Measurements from ENCODE around the gene PWP2.
"Not testable (repeated sequence)": the region's sequence is repeated elsewhere in the genome, so short reads cannot be mapped to it uniquely, and the experiment has no call there.

PWP2 gene

DNA sequence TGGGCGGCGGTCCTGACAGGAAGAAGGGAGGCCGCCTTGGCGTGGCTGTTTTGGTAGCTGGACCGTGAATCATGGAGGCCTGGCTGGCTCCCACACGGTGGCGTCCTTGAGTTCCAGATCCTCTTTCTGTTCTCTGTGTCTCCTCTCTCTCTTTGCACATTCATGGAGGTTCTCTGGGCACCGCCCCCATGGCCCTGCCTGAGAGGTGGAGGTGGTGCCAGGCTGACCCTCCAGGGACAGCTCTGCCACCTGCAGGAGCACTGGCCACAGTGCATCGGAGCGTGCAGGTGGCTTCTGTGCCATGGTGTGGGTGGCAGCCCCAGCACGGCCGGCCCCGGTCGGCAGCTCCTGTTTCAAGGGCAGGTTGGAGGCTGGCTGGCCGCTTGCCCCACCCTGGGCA, 30.8 kb downstream of the PWP2 start:
- not testable (repeated sequence) for DNase-seq (ENCODE audit: low read depth)

DNA sequence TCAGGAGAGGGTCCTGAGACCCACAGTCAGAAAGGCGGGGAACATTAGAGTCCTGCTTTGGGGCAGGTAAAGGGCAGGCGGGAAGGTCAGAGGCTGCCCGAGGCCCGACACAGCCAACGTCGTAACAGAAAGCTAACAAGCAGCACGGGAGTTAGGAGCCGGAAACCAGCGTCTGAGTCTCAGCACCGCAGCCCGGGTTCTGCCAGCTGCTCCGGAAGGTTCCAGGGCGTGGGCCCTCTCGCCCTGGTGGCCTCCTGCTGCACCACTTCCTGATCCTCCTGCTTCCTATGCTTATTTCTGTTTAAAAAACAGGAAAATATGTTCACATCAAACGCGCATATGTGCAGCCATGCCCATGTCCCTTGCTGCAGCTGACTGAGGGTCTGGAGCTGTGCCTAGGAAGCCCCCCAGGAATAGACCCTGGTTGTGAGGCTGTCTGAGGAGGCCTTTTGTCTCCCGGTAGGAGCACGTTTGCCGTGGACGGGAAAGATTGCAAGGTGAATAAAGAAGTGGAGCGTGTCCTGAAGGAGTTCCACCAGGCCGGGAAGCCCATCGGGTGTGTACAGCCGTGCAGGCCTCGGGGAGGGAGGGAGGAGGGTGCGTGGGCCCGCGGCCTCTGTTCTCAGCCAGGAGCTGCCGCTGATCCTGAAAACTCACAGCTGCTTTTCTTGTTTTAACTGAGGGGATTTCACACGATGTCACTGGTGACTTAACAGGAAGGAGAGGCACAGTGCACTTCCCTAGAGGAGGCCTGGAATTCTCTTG, 32.8 kb downstream of the PWP2 start:
- DNase-seq (ENCODE audit: low read depth) = not testable (repeated sequence)

DNA sequence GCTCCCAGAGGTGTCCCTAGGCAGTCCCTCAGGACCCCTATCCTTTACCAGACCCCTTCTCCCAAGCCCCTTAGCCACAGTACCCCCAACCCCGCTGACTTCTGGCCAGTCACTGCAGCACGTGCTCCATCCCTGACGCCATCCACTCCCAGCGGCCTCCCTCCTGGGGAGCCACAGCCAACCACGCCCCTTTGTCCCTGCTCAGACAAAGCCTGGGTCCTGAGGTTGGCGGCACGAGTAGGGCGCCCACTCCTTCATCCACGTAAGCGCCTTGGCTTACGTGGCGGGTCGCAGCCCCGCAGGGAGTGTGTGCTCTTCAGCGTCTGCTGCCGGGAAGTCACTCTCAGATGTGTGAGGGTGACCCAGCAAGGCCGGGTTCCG, 33.3 kb downstream of the PWP2 start:
- not testable (repeated sequence) for DNase-seq (ENCODE audit: low read depth)

DNA sequence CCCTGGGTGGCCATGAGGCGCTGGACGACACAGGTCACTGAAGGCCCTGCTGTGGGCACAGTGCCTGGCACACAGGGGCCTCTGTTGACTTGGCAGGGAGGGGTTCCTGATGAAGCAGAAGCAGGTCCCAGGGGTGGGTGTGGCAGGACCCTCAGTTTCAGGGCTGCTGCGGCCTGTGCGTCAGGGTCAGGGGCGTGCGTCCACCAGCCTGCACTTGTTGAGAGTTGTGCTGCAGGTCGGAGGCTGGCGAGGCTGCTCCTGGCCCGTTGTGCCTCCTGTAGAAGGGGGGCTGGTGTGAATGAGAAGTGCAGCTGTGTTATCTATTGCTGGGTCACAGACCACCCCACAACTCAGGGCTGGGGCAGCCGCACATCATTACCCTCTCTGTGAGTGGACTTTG, 35.3 kb downstream of the PWP2 start:
- DNase-seq (ENCODE audit: low read depth) = not testable (repeated sequence)

DNA sequence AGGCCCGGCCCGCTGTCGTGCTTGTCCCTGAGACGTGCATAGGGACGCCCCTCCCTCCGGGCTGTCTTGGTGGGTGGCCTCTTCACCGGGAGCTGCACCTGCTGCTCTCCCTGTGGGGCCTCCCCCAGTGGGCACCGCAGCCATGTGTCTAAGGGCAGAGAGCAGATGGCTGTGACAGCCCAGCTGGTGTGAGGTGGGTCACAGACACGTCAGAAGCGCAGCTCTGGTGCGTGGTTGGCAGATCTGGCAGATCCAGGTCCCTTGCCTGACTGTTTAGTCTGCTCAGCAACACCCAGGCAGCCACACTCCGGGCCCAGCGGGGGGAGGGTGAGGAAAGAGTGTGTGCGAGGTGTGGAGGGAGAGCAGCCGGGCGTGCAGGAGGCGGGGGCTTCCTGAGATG, 36.2 kb downstream of the PWP2 start:
- not testable (repeated sequence) for DNase-seq (ENCODE audit: low read depth)

DNA sequence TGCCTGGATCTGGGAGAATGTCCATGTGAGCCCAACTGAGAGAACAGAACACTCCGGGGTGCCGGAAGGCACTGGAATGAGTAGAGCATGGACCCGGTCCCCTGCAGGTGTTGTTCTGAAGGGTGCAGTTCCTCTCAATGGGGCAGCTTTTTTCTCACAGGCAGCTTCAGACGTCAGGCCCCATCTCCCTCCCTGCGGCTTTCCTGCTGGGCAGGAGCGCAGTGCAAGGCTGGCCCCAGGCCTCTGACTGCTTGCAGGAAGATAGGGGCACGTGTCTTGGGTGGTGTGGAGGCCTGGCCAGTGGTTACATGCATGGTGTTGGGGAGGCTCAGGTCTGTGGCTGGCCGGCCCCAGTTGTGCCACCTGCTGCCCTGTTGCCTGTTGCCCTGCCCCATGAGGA, 36.8 kb downstream of the PWP2 start:
- not testable (repeated sequence) for DNase-seq (ENCODE audit: low read depth)

DNA sequence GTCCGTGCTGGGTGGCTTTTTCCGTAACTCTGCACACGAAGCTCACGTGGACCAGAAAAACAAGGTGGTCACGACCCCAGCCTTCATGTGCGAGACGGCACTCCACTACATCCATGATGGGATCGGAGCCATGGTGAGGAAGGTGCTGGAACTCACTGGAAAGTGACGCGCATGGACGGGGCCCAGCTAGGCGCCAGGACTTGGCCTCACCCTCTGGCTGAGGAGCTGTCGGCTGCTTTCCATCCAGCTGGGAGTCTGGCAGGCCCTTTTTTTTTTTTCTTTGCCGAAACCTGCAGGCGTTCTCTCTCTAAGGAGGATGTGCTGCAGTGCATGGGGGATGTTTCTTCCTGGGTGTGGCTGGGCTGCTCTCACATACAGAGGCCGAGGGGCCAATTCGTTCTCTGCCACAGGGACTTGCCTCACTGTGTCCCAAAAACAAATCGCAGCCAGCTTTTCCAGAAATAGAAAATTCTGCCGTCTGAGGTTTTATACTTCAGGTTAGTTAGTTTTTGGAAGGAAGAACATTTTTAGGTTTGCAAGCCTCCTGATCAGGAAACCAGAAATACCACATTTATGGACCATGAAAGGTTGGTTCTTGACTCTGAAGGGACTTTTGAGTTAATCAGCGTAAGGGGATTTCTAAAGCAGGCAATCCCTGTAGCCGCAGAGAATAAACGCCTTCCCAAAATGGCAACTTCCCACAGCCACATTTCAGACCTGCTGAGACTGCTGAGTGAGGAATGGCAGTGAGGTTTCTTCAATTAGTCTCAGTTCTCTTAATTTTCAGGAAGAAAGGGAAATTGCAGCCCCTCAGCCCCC, 37.8 kb downstream of the PWP2 start:
- DNase-seq (ENCODE audit: low read depth) = not testable (repeated sequence)

DNA sequence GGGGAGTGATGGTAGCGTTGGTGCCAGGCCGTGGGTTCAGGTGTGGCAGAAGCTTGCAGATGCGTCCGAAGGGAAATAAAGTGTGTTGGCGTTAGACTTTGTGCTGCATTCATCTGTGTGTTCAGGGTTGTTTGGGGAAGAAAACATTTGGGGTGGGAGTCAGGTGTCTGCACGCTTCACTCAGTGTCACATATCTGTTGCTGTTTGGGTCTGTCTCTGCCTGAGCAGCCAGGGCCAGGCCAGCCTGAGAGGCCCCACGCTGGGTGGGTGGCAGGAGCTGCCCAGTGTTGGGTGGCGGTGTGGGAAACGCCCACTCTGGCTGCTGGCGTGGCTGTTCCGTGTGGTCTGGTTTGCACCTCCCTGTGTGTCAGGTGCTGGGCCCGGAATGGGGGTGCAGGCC, 38.4 kb downstream of the PWP2 start:
- not testable (repeated sequence) for DNase-seq (ENCODE audit: low read depth)

DNA sequence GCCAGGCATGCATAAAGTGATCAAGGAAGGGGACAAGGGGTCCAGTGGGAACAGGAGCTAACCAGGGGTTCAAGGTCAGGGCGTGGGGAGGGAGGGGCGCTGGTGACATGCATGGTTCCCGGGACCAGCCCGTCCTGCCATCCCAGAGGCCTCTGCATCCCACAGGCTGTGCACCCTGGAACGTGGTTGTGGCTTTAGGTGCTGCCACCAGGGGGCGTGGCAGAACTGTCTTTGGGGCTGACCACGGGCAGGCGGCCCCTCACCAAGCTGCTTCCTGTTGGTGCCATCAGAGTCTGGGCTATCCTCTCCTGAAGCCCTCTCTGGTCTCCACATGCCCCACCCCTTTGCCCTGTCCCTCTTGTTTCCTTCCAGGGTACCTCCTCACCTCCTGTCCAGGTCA, 39.9 kb downstream of the PWP2 start:
- not testable (repeated sequence) for DNase-seq (ENCODE audit: low read depth)

DNA sequence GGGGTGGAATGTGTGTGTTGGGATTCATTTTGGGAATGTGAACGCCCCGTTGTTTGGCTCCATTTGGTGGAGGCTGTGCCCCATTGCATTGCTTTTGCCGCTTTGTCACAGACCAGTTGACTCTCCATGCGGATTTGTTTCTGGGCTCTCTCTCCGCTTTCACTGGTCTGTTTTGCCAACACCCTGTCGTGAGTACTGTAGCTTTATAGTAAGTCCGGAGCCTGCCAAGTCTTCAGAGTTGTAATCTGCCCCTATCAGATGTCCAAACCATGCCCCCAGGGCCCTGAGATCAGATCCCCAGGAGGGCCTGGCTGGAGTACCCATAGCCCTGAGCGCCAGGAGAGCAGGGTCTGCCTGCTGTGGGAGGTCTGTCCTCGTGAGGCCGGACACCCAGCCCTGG, 43.1 kb downstream of the PWP2 start:
- DNase-seq (ENCODE audit: low read depth) = not testable (repeated sequence)

DNA sequence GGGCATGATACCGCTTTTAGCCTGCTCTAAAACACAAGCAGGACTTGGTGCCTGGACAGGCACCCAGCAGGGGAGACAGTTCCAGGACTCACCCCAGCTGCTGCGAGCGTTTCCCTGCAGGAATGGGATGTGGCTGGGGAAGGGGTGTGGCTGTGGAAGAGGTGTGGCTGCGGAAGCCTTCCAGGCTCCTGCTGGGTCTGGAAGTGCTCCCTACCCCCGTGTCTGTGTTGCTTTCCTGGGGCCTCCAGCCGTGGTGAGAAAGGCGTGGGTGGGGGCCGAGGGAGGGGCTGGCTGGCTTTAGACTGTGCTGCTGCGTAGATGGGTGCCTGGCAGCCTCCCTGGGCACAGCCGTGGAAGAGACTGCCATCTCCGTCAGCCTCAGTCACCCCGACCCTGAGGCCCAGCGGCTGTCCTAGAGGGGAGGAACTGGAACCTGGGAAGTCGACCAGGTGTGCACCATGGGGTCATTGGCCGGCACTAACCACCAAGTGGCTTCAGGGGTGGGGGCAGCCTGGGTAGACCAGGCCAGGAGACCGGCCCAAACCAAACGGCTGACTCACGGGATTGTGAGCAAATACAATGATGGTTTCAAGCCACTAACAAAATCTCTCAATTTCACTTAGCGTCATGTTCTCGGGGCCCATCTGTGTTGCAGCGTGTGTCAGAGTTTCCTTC, 46.2 kb downstream of the PWP2 start:
- DNase-seq (ENCODE audit: low read depth) = not testable (repeated sequence)

DNA sequence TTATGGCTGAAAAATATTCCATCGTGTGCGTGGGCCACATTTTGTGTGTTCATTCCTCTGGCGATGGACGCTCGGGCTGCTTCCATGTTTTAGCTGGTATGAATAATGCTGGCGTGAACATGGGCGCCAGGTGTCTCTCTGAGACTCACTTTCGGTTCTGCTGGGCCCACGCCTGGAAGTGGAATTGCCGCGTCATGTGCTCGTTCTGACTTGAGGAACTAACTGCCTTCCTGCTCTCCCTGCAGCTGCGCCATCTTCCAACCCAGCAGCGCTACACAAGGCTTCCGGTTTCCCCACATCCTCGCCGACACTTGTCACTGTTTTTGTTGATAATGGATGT, 46.7 kb downstream of the PWP2 start:
- DNase-seq (ENCODE audit: low read depth) = not testable (repeated sequence)

DNA sequence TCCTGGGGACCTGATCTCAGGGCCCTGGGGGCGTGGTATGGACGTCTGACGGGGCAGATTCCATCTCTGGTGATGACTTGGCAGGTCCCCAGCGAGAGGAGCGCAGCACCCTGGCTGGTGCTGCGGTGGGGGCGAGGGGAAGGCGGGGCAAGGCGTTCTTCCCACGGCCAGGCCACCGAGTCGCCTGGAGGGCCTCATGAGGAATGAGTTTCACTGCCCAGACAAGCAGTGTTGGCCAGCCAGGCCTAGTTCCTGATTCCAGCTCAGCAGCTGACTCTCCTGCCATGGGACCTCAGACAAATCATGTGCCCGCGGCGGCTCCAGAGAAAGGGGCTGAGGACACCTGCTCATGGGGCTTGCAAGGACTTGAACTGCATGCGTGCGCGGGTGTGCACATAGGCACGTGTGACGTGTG, 47.6 kb downstream of the PWP2 start:
- DNase-seq (ENCODE audit: low read depth) = not testable (repeated sequence)

DNA sequence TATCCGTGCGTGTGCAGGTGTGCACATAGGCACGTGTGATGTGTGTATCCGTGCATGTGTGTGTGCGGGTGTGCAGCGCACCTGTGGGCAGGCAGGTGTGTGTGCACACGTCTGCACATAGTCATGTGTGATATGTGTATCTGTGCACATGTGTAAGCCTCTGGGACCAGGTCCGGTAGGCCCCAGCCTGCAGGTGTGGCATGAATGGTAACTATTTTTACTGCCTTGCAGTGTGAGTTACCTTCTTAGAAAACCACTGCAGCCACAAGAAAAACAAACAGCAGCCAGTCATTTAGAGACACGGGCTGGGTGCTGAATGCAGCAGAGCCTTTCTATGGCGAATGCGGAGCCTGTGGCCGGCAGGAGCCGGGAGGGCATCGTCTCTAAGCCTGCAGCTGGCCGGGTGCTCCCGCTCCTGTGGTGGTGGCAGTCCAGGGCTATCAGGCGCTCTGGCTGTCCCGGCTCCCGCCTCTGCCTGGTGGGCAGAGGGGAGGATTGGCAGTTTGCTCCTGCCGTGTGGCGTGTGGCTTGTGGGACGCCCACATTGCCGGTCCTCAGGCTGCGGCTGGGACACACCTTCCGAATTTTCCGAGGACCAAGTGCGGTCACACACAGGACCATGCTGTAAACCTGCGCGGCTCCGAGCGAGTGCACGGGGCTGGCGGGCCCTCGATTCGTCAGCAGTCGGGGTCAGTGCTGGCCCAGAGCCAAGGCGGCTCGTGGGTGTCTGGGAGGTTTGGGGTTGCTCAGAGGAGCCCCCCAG, 48.2 kb downstream of the PWP2 start:
- not testable (repeated sequence) for DNase-seq (ENCODE audit: low read depth)

DNA sequence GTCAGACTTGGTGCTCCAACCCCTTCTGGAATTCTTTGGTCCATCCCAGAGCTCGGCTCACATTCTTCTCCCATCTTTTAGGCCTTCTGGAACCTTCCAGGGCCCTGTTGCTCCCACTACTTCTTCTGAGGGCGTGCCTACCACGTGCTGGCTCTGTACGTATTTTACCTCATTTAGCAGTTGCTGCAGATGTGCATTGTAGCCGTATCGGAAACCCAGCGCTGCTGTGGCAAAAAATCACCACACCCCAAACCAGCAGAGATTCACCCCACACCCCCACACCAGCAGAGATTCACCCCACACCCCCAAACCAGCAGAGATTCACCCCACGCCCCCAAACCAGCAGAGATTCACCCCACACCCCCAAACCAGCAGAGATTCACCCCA, 48.8 kb downstream of the PWP2 start:
- DNase-seq (ENCODE audit: low read depth) = not testable (repeated sequence)

DNA sequence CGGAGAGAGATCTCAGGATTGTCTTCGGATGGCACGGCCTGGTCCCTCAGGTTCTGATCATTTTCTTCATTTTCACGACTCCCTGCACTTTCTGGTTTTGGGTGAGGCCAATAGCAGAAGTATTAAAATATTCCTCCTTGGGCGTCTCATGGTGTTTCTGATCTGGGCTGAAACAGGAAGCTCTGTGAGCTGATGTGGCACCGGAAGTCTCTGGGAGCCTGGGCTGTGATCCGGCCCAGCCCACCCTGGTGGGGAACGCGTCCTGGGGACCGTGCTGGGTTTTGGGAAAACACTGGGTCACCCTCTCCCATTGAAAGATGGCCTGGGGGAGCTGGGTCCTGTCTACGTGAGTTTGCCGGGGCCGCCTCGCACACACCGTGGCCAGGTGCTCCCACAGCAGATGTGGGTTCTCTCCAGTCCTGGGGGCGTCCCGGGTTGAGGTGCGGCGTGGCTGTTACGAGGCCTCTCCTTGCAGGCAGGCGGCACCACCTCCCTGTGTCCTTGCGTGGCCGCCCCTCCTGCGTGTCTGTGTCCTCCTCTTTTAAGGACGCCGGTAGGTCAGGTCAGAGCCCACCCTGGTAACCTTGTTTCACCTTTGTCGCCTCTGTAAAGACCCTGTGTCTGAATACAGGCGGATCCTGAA, 50.4 kb downstream of the PWP2 start:
- DNase-seq (ENCODE audit: low read depth) = not testable (repeated sequence)

DNA sequence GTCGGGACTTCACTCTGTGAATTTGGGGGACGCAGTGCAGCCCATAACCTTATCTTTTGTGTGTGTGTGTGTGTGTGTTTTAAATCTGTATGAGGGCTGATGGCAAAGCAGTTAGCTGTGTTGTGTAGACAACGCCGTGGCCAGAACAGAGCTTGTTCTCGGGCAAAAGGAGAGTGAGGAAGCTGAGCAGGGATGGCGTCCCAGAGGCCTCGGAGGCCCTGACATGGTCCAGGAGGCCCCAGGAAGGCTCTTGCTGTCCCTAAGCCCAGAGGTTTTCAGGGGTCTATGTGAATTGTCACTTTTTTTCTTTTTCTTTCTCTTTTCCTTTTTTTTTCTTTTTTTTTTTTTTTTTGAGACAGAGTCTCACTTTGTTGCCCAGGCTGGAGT, 50.9 kb downstream of the PWP2 start:
- DNase-seq (ENCODE audit: low read depth) = not testable (repeated sequence)

DNA sequence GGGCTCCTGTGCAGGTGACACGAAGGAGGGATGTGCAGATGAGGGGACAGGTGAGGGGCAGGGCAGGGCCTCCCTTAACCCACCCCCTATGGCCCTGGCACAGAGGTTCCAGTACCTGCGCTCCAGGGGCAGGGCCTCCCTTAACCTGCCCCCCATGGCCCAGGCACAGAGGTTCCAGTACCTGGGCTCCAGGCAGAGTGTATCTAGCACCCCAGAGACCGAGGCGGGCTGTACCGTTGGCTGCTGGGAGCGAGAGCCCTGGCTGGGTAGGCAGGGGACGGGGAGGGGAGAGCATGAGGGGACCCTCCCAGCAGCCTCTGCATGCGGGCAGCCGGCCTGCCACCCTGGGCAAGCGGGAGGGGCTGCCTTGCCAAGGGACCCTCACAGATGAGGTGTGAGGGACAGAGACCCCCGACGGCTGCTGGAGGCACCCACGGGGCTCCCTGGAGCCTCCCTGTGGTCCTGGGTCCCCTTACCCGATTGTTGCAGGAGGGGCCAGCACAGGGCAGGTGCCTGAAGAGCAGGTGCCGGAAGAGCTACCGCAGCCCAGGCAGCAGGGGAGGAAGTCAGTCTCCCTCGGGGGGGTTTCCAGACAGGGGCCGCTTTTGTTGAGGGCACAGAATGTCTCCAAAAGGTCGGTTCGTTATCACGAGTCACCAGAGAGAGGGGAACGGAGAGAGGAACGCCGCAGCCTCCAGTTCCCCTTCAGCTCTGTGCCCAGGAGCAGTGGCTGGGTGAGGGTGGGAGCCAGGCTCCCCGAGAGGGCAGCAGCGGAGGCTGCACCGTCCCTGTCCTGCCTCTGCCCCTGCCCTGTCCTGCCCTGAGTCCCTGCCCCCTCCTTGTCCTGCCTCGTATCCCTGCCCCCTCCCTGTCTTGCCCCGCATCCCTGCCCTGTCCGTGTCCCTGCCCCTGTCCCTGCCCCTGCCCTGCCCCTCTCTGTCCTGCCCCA, 52.4 kb downstream of the PWP2 start:
- DNase-seq (ENCODE audit: low read depth) = not testable (repeated sequence)

DNA sequence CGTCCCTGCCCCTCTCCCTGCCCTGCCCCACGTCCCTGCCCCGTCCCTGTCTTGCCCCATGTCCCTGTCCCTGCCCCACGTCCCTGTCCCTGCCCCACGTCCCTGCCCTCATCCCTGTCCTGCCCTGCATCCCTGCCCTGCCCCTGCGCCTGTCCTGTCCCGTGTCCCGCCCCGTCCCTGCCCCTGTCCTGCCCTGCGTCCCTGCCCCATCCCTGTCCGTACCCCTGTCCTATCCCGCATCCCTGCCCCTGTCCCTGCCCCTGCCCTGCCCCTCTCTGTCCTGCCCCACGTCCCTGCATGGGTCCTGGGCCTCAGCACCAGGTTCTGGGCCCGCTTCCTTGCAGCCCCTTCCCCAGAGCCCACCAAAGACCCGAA, 53.1 kb downstream of the PWP2 start:
- not testable (repeated sequence) for DNase-seq (ENCODE audit: low read depth)

DNA sequence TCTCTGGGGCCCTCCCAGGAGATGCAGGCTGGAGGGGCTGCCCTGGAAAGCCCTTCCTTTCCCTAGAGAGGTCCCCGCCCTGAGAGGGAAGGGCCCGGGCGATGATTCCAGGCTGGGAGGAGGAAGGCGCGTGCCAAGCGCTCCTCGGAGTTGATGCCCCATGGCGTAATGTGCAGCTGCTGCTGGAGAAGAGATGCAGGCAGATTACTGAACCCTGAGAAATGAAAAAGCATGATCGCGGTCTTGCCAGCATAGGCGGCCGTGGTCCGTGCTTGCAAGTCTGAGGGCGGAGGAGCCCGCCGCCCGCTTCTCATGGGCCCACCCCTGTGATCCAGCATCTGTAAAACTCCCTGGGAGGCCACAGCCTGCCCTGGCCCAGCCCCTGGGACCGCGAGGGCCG, 53.6 kb downstream of the PWP2 start:
- DNase-seq (ENCODE audit: low read depth) = not testable (repeated sequence)

All from HS-5 (cell line).